ENCODE results near the gene THADA.
"Not testable (repeated sequence)": the region's sequence is repeated elsewhere in the genome, so short reads cannot be mapped to it uniquely, and the experiment has no call there.

Gene THADA

GRCh38 chr2:43288417-43289305 lies 307.2 kb downstream of the THADA start:
- in situ Hi-C loops (cut with MboI; ENCODE audit: low sequenced_read_pairs) = no loop called here

DNA sequence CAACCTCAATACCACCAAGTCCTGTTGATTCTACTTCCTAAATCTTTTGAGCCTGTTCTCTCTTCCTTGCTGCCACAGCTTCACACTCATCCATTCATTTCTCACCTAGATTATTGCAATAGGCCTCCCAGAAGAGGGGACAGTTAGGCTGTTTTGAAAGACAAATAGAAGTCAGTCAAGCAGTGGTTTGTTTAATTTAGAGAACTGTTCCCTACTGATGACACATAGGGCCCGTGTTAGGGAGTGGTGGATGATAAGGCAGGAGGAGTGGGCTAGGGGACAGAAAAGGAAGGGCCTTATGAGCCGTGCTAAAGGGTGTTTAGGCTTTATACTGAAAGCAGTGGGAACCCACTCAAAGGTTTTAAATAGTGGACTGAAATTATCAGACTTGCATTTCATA lies 309.9 kb downstream of the THADA start:
- in situ Hi-C loops (cut with MboI; ENCODE audit: low sequenced_read_pairs) = no loop called here

- in situ Hi-C loops (cut with MboI; ENCODE audit: low sequenced_read_pairs) = no loop called here
Observed at GRCh38 chr2:43284967-43285366, 310.9 kb downstream of the THADA start.

DNA sequence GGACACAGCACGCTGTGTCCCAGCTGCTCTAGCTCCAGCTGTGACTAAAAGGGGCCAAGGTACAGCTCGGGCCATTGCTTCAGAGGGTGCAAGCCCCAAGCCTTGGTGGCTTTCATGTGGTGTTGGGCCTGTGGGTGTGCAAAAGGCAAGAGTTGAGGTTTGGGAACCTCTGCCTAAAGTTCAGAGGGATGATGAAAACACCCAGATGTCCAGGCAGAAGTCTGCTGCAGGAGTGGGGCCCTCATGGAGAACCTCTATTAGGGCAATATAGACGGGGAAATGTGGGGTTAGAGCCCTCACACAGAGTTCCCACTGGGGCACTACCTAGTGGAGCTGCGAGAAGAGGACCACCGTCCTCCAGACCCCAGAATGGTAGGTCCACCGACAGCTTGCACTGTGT lies 311.5 kb downstream of the THADA start:
- in situ Hi-C loops (cut with MboI; ENCODE audit: low sequenced_read_pairs) = not testable (repeated sequence)

DNA sequence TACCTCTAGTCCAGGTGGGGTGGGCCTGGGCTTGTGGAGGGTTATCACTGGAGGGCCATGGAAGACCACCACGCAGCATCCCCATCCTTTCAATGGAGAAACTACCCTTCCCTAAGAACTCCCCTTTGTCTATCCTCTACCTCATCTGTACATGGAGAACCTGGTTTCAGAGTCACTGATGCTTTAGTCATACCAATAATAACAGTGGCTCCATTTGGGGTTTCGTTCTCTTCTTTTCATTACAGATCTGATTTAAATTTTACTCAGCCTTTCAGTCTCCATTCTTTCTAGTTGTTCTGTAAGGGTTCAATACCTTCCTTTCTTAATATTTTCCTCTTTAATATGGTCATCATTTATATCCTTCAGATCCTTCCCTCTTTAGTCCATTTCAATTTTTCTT lies 314.8 kb downstream of the THADA start:
- in situ Hi-C loops (cut with MboI; ENCODE audit: low sequenced_read_pairs) = no loop called here

DNA sequence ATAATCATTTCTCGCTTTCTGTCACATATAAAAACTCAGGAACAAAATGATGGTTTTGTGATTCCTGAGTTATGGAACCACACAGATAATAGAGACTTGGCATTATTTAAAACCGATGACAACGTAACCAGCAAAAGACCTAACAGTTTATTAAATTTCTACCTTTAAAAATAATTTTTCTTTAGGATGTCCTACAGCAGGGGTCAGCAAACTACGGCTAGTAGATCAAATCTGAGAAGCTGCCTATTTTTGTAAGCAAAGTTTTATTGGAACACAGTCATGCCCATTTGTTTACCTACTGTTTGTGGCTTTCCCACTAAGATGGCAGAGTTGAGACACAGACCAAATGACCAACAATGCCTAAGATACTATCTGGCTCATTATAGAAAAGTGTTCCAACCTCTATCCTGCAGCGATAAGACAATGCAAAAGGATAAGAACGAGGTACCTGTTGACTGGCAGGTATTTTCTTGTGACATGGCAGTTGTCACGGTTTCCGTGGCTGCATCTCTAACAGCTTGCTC lies 316.5 kb downstream of the THADA start:
- in situ Hi-C loops (cut with MboI; ENCODE audit: low sequenced_read_pairs) = no loop called here

- in situ Hi-C loops (cut with MboI; ENCODE audit: low sequenced_read_pairs) = no loop called here
Observed at GRCh38 chr2:43278564-43279220, 317.1 kb downstream of the THADA start.

DNA sequence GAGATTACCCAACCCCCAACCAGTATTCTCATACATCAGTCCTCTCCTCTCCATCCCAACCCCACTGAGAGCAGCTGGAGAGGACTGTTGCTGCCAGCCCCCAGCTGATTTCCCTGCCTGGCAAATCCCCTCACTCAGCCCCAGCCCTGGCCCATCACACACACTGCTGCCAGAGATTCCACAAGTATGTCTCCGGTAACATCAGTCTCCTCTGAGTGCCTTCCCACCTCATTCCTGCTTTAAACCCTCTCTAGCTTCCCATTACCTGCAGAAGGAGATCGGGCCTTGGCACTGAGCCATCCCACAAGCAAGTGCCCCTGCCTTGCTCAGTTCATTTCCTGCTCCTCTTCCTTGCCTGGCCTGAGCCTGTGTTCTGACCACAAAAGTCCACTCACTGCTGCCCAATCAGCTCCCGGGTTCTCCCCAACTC lies 318.9 kb downstream of the THADA start:
- in situ Hi-C loops (cut with MboI; ENCODE audit: low sequenced_read_pairs) = no loop called here

DNA sequence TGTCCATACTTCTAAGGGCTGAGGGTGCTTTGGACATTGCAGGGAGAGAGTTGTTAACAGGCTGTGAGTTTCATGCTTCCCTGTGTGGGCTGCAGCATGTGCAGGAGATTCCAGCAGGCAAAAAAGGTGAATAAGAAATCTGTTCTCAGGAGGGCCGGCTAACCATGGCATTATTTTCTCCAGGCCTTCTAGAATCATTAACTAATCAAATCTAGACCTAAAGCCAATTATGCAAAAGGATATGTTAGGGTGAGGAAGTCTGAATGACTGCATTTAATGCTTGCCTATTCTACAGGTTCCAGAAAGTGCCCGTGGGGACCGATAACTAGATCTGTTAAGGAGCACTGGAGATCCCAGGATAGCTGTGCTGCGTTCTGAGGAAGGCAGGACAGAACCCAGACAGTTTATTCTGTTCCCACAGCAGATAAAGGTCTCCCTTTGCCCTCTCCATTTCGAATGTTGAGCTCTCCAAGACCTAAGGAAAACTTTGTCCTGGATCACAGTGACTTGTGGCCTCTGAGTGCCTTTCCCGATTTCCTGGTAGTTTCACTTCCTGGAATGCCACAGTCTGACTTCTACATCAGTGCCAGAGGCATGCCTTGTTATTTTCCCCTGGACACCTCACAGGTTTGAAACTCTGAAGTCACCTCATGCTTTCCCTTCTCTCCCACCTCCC lies 319.4 kb downstream of the THADA start:
- in situ Hi-C loops (cut with MboI; ENCODE audit: low sequenced_read_pairs) = no loop called here

DNA sequence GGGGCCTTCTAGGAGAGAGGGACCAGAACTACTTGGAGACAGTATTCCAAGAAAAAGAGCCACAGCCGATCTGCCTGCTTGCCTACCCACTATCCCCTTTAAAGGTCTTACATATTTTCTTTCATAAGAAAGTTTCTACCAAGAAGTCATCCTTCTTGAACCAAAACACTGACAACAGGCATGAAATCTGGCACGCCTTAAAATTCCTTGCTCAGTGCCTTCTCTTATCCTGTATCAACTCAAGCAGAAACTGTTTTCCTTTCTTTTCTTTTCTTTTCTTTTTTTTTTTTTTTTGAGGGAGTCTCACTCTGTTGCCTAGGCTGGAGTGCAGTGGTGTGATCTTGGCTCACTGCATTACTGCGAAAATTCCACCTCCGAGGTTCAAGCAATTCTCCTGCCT lies 321.1 kb downstream of the THADA start:
- in situ Hi-C loops (cut with MboI; ENCODE audit: low sequenced_read_pairs) = no loop called here

DNA sequence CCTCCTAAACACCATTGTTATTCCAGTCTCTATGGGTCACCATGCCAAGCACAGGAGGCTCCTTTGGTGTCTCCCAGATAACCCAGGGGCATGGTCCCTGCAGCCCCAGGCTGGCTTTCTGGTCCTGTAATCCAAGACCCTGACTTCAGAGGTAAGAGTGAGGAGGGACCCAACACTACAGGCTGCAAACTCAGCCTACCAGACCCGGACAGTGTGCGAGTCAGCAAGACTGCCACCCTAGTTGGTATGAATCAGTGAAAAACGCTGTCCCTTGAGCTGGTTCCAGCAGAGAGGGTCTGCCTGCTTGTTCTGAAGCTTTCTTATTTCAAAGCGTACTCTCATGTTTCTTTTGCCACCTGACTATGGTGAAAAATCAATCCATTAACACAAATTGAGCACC lies 321.8 kb downstream of the THADA start:
- in situ Hi-C loops (cut with MboI; ENCODE audit: low sequenced_read_pairs) = no loop called here

DNA sequence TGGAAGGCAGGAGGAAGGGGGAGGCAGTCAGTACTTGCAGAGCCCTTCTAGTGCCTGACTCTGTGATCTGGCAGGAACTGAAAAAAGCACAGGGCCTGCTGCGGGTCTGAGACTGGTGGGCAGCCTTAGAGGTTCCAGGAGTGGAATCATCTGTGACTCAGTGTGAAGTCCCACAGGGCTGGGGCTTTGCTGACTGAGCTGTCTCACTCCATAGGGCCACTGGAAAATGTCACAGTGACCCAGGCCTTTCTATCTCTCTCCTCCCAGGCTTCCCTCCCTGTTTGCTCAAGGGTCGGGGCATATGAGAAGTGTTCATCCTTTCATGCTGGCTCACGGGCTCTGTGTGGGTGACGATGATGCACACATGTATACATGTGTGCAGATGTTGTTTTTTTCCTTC lies 322.3 kb downstream of the THADA start:
- in situ Hi-C loops (cut with MboI; ENCODE audit: low sequenced_read_pairs) = no loop called here

- in situ Hi-C loops (cut with MboI; ENCODE audit: low sequenced_read_pairs) = no loop called here
Observed at GRCh38 chr2:43270930-43271615, 324.8 kb downstream of the THADA start.

GRCh38 chr2:43270461-43270860 lies 325.4 kb downstream of the THADA start:
- in situ Hi-C loops (cut with MboI; ENCODE audit: low sequenced_read_pairs) = no loop called here

GRCh38 chr2:43269706-43270105 lies 326.1 kb downstream of the THADA start:
- in situ Hi-C loops (cut with MboI; ENCODE audit: low sequenced_read_pairs) = no loop called here

DNA sequence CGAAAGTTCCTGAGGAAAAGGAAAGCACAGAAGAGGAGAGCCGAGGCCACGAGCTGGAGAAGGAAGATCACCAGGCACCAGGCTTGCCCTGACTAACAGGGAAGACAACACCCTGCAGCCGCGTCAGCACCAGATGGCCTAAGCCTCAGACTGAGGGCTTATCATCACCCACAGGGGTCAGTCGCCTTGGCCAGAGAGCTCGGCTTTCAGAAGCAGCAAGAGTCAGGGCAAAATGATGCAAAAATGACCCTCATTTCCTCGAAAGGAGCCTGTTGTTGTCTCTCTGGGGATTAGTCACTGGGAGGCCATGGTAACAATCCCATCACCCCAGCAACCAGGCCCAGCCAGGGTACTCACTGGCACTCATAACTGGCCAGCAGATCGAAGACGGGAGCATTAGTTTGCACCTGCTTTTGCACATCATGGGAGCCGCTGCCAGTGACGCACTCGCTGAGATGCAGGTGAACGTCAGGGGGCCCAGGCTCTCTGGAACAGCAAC lies 326.7 kb downstream of the THADA start:
- in situ Hi-C loops (cut with MboI; ENCODE audit: low sequenced_read_pairs) = no loop called here

GRCh38 chr2:43268066-43268953 lies 327.5 kb downstream of the THADA start:
- in situ Hi-C loops (cut with MboI; ENCODE audit: low sequenced_read_pairs) = no loop called here

- in situ Hi-C loops (cut with MboI; ENCODE audit: low sequenced_read_pairs) = no loop called here
Observed at GRCh38 chr2:43267381-43267780, 328.5 kb downstream of the THADA start.

DNA sequence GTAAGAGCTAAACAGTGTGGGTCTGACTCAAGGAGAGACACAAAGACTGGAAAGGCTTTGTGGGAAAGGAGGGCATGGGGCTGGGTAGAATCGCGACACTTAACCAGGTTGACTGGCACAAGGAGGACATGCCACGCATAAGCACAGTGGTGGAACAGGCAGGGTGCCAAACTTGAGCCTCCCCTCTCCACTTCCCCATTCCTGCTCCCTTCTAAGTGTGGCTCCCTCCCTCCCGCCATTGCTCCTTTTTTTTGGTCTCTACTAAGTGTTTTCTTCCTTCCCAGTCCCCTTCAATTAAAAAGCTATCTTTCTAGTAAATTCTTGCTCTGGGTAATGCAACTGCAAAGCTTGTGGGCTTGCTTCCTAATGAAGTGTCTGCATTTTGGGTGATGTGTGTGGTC lies 329.1 kb downstream of the THADA start:
- in situ Hi-C loops (cut with MboI; ENCODE audit: low sequenced_read_pairs) = no loop called here

DNA sequence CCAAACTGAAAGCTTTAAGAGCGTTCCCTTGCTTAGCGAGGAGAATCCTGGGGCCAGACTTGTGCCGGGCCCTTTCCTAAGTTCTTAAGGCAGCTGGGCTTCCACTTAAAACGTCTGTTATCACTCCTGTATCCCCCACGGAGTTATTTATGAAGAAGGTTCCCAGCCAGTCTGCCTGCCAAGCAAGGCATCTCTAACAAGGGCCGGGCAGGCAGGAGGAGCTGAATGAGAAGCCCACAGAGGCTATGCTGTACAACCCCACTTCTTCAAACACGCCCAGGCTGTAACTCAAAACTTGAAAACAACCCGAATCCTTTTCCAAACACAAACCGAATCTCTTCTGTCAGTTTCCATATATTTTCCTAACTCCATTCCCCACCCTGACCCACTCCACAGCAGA lies 330.4 kb downstream of the THADA start:
- in situ Hi-C loops (cut with MboI; ENCODE audit: low sequenced_read_pairs) = no loop called here
